ENCODE data around the gene LRRFIP2. TPM values are rescaled to one million over a fixed set of nuclear protein-coding genes. Genes with fewer than 3 reads are reported as not detected.

LRRFIP2 gene
- total RNA-seq, 4 donors from 2014 or later = 59.0 to 122 (median 72.5) TPM

DNA sequence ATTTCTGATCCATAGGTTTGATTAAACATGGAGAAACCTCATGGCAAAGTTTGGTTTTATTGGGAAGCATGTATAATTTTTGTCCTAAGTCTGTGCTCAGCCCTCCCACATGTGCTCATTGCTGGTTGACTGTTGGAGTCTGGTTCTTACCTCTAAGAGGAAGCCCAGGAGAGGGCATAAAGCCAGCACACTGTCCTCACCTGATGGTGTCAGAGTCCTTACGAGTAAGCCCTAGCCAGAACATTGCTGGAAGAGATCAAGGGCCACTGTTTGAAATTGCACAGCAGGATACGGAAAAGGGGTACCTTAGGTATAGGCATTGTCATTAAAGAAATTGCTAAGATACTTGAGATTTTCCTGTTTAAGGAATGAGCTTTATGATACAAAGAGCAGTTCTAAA is 159.8 kb downstream of the LRRFIP2 start:
- Histone ChIP-seq H3K4me3 (no peak overlapping the region), H3K9me3 (no peaks in the 10 kb centered on the region), H3K27me3 (no peaks in the 10 kb centered on the region), H3K36me3 (peaks cover 89% of the 10 kb centered on the region), H3K27ac (no peak overlapping the region), H3K4me1 (no peaks in the 10 kb centered on the region)
- TF ChIP-seq POLR2A (IDR thresholded peaks at IDR 0.05) = no peak
- TF ChIP-seq, protein P1, sequence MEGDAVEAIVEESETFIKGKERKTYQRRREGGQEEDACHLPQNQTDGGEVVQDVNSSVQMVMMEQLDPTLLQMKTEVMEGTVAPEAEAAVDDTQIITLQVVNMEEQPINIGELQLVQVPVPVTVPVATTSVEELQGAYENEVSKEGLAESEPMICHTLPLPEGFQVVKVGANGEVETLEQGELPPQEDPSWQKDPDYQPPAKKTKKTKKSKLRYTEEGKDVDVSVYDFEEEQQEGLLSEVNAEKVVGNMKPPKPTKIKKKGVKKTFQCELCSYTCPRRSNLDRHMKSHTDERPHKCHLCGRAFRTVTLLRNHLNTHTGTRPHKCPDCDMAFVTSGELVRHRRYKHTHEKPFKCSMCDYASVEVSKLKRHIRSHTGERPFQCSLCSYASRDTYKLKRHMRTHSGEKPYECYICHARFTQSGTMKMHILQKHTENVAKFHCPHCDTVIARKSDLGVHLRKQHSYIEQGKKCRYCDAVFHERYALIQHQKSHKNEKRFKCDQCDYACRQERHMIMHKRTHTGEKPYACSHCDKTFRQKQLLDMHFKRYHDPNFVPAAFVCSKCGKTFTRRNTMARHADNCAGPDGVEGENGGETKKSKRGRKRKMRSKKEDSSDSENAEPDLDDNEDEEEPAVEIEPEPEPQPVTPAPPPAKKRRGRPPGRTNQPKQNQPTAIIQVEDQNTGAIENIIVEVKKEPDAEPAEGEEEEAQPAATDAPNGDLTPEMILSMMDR (IDR thresholded peaks at IDR 0.05) = no peak
- no peak for TF ChIP-seq POLR2AphosphoS5 (IDR thresholded peaks at IDR 0.05)
- TF ChIP-seq EP300 (IDR thresholded peaks at IDR 0.05) = no peak
- 96% methylated on average over 2 of the region's 2 CpGs for WGBS
- no peak for DNase-seq (ENCODE audit: low spot score in 2 of 2)

Other genes with a start within 250 kb of the LRRFIP2 start
- gene TRANK1, start 229.5 kb downstream of the LRRFIP2 start, total RNA-seq = 1 to 10 TPM; 2.5 to 4.8 (median 3.7) TPM
- gene EPM2AIP1, start 181.5 kb downstream of the LRRFIP2 start, total RNA-seq = 10 to 100 TPM in 2 of 4 donors, 1 to 10 TPM in 2; 5.3 to 24.4 (median 10.0) TPM
- 10 to 100 TPM; 17.2 to 34.3 (median 23.1) TPM for gene MLH1, start 181.1 kb downstream of the LRRFIP2 start, total RNA-seq
- gene GOLGA4, start 68.7 kb upstream of the LRRFIP2 start, total RNA-seq = 100 to 1,000 TPM; 120 to 168 (median 130) TPM

All from suprapubic skin (tissue), 4 donors.